Right lobe of liver (tissue), 4 donors: ENCODE results near the gene SNX8.

Experiments used
- POLR2A ChIP-seq: fragments of 450-650 bp; IDR thresholded peaks from one replicate; pipeline ENCODE4 v1.6.1; 2017; ENCODE audit warnings: antibody characterized with exemption, mild to moderate bottlenecking
- TF ChIP-seq, protein P1 (sequence below), 4 donors: fragments of 200-600 bp in 3 of 4; fragments of 450-650 bp in 1 of 4; IDR thresholded peaks; one replicate each; pipeline versions ENCODE4 v1.5.1 to v1.8.0; 2016 to 2022; ENCODE audit warnings: antibody characterized with exemption in 4 of 4, mild to moderate bottlenecking in 2 of 4
- donor health status: DM: no; HTN: no; CAD: no.
- donor health status: DM: no; HTN: no; CAD: no.
- donor health status: DM: no; HTN: yes; CAD: no.

DNA sequence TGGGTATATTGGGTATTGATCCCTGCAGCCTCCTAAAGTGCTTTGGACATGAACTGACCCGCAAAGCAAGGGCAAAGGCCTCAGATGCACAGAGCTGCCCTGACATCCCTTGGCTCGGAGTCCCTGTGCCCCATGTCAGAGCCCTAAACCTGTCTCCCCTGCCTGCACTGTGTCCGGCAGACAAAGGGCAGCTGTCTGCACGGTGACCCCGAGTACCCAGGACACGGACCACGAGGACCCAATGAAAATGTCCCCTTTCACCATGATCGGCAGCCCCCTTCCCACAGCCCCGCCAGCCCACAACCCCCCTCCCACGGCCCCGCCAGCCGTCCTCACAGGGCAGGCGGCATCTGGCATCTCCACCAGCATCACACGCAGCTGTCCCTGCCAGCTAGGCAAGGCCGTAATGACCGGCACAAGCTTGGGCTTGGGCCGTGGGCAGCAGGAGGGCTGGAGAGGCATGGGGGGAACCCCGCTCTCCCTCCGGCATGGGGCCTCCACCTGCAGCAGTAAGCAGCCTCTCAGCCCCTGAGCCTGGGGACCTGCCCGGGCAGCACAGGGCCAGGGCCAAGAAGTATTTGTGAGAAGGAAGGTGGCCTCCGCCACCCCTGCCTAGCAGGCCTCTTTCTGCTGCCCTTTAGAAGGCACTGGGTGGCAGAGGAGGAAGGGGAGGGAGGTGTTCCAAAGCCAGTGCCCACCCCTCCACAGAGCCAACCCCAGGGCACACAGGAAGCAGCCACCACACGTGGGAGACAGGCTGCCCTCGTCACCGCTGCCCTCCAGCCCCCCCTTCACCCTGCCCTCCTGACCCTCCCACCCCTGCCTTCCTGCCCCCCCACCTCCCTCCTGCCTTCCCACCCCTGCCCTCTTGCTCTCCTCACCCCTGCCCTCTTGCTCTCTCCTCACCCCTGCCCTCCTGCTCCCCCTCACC, 62.1 kb downstream of the SNX8 start:
- TF ChIP-seq, protein P1, sequence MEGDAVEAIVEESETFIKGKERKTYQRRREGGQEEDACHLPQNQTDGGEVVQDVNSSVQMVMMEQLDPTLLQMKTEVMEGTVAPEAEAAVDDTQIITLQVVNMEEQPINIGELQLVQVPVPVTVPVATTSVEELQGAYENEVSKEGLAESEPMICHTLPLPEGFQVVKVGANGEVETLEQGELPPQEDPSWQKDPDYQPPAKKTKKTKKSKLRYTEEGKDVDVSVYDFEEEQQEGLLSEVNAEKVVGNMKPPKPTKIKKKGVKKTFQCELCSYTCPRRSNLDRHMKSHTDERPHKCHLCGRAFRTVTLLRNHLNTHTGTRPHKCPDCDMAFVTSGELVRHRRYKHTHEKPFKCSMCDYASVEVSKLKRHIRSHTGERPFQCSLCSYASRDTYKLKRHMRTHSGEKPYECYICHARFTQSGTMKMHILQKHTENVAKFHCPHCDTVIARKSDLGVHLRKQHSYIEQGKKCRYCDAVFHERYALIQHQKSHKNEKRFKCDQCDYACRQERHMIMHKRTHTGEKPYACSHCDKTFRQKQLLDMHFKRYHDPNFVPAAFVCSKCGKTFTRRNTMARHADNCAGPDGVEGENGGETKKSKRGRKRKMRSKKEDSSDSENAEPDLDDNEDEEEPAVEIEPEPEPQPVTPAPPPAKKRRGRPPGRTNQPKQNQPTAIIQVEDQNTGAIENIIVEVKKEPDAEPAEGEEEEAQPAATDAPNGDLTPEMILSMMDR (IDR thresholded peaks at IDR 0.05), result no peak
- TF ChIP-seq POLR2A, result no peak
